Stimulated activated CD4-positive, alpha-beta T cell treated with anti-CD3 and anti-CD28 coated beads, TNF-alpha, amount 100 ng/mL, for 48 hours (primary cell): Measurements from ENCODE around the gene SAC3D1.
"Not testable (repeated sequence)": the region's sequence is repeated elsewhere in the genome, so short reads cannot be mapped to it uniquely, and the experiment has no call there.

ENCODE experiments used
- DNase-seq, 3 donors: peaks; one replicate each; pipeline ENCODE4 v3.0.0-alpha.2; 2020; ENCODE audit warnings: low read depth in 3 of 3

Gene SAC3D1

GRCh38 chr11:65040847-65041622 is at the start of gene SAC3D1:
TSS of gene SAC3D1 (plus strand) at chr11:65041210. CDS start at chr11:65041293, 83 bp downstream.
- peak; percentile 78 to 86 (median 85) for DNase-seq

GRCh38 chr11:64994318-64994717 is 46.7 kb upstream of the SAC3D1 start:
- DNase-seq = no peak

GRCh38 chr11:64996327-64996709 is 44.7 kb upstream of the SAC3D1 start:
- DNase-seq = no peak

GRCh38 chr11:64996710-64997380 is 44.2 kb upstream of the SAC3D1 start, which contains the start of gene BATF2:
TSS of gene BATF2 (minus strand) at chr11:64996971. CDS start at chr11:64996914, 57 bp downstream.
- DNase-seq = no peak

GRCh38 chr11:64998141-64998540 is 42.9 kb upstream of the SAC3D1 start:
- no peak for DNase-seq

- no peak for DNase-seq
Observed at GRCh38 chr11:64998690-64999431, 42.1 kb upstream of the SAC3D1 start.

GRCh38 chr11:64999478-64999877 is 41.5 kb upstream of the SAC3D1 start:
- DNase-seq = no peak

- DNase-seq = no peak
Observed at GRCh38 chr11:65002706-65003105, 38.3 kb upstream of the SAC3D1 start.

- no peak for DNase-seq
Observed at GRCh38 chr11:65003282-65003681, 37.7 kb upstream of the SAC3D1 start.

GRCh38 chr11:65003968-65004367 is 37.0 kb upstream of the SAC3D1 start:
- not testable (repeated sequence) for DNase-seq

- DNase-seq = no peak
Observed at GRCh38 chr11:65008016-65008415, 33.0 kb upstream of the SAC3D1 start.

- no peak for DNase-seq
Observed at GRCh38 chr11:65008873-65009272, 32.1 kb upstream of the SAC3D1 start.

GRCh38 chr11:65013130-65013887 is 27.7 kb upstream of the SAC3D1 start:
- DNase-seq = peak; percentile 86 to 89 (median 88)

GRCh38 chr11:65013888-65014725 is 26.9 kb upstream of the SAC3D1 start, which contains the start of gene ARL2:
TSS of gene ARL2 (plus strand) at chr11:65014160. CDS start at chr11:65014208, 48 bp downstream.
- peak; percentile 67 to 79 (median 74) for DNase-seq

GRCh38 chr11:65014726-65015227 is 26.2 kb upstream of the SAC3D1 start:
- no peak for DNase-seq

- DNase-seq = no peak
Observed at GRCh38 chr11:65016705-65017104, 24.3 kb upstream of the SAC3D1 start.

- DNase-seq = no peak
Observed at GRCh38 chr11:65017937-65018336, 23.1 kb upstream of the SAC3D1 start.

- no peak for DNase-seq
Observed at GRCh38 chr11:65019824-65020223, 21.2 kb upstream of the SAC3D1 start.

- no peak for DNase-seq
Observed at GRCh38 chr11:65021003-65021402, 20.0 kb upstream of the SAC3D1 start.

GRCh38 chr11:65021509-65021908 is 19.5 kb upstream of the SAC3D1 start:
- no peak for DNase-seq
